IMR-90 (cell line): ENCODE results near the gene PDZD2. TPM values are rescaled to one million over a fixed set of nuclear protein-coding genes. Genes with fewer than 3 reads are reported as not detected.

Source experiments
- ATAC-seq: fragments of 200-7000 bp; cut with Tn5 transposase; 2 replicates; pipeline ENCODE4 v1.9.1; 2020; ENCODE audit warnings: low read depth, mild to moderate bottlenecking, moderate library complexity
- BruUV-seq: library from RNA; stranded (reverse); fragments of 400-500 nt; replicated peaks from 2 replicates; lab custom pipeline; 2021; lab: Mats Ljungman, UMichigan
- CTCF ChIA-PET: fragments of 300-600 bp; formaldehyde crosslinking; extraction: SDS; loops from one replicate; lab custom pipeline; 2021; ENCODE audit warnings: antibody characterized with exemption; lab: Yijun Ruan, JAX
- POLR2A ChIA-PET: fragments of 300-600 bp; sonication (Branson Sonifier 250); formaldehyde crosslinking; loops from one replicate; lab custom pipeline; 2022; ENCODE audit warnings: antibody characterized with exemption; ENCODE audit not compliant: unreplicated experiment; lab: Charles Lee
- DNase-seq: peaks from one replicate; pipeline ENCODE4 v3.0.0; 2013
- H2AFZ ChIP-seq: replicated peaks from 2 replicates; pipeline ENCODE3; 2013; ENCODE audit warnings: low read length, mild to moderate bottlenecking; ENCODE audit not compliant: poor library complexity
- H2AK5ac ChIP-seq: 2 replicates; pipeline ENCODE4 v1.6.1; 2013; ENCODE audit warnings: low read depth, low read length, inconsistent platforms
- H2AK9ac ChIP-seq: replicated peaks from 2 replicates; pipeline ENCODE3; 2013; ENCODE audit warnings: mild to moderate bottlenecking, low read depth, low read length, moderate library complexity; ENCODE audit not compliant: poor library complexity
- H2BK120ac ChIP-seq: 2 replicates; pipeline ENCODE4 v1.6.1; 2013; ENCODE audit warnings: low read depth, low read length, inconsistent platforms
- H2BK15ac ChIP-seq: 3 replicates; pipeline ENCODE4 v1.6.1; 2013; ENCODE audit warnings: low read depth, low read length, inconsistent platforms
- H2BK20ac ChIP-seq: 2 replicates; pipeline ENCODE4 v1.6.1; 2013; ENCODE audit warnings: low read depth, mild to moderate bottlenecking, inconsistent platforms, low read length, moderate library complexity
- H2BK5ac ChIP-seq: 2 replicates; pipeline ENCODE4 v1.6.1; 2013; ENCODE audit warnings: mild to moderate bottlenecking, low read depth, low read length, inconsistent platforms; ENCODE audit not compliant: poor library complexity, severe bottlenecking
- H3K14ac ChIP-seq: replicated peaks from 2 replicates; pipeline ENCODE4 v1.6.1; 2013; ENCODE audit warnings: low read depth, low read length, inconsistent platforms
- H3K18ac ChIP-seq: 2 replicates; pipeline ENCODE4 v1.6.1; 2013; ENCODE audit warnings: low read depth, low read length, control low read depth
- H3K23ac ChIP-seq: 2 replicates; pipeline ENCODE4 v1.6.1; 2013; ENCODE audit warnings: low read depth, low read length, inconsistent platforms
- H3K27ac ChIP-seq: 2 replicates; pipeline ENCODE4 v1.5.1; 2013; ENCODE audit warnings: mild to moderate bottlenecking, control low read depth, low read length; ENCODE audit not compliant: insufficient read depth
- H3K27me3 ChIP-seq: 2 replicates; pipeline ENCODE4 v1.6.1; 2013; ENCODE audit warnings: low read length; ENCODE audit not compliant: control insufficient read depth, insufficient read depth
- H3K36me3 ChIP-seq: 2 replicates; pipeline ENCODE4 v1.6.1; 2013; ENCODE audit warnings: low read length, mixed read lengths; ENCODE audit not compliant: control insufficient read depth, insufficient read depth
- H3K4ac ChIP-seq: 2 replicates; pipeline ENCODE4 v1.6.1; 2013; ENCODE audit warnings: low read depth, low read length, inconsistent platforms
- H3K4me1 ChIP-seq: 2 replicates; pipeline ENCODE4 v1.6.1; 2013; ENCODE audit warnings: low read length, mixed read lengths; ENCODE audit not compliant: control insufficient read depth, insufficient read depth
- H3K4me2 ChIP-seq: 2 replicates; pipeline ENCODE4 v1.6.1; 2013; ENCODE audit warnings: low read depth, mild to moderate bottlenecking, control low read depth, low read length, moderate library complexity
- H3K4me3 ChIP-seq: 2 replicates; pipeline ENCODE4 v1.5.1; 2013; ENCODE audit warnings: low read depth, mild to moderate bottlenecking, control low read depth, low read length, moderate library complexity; ENCODE audit not compliant: insufficient read depth
- H3K56ac ChIP-seq: 2 replicates; pipeline ENCODE4 v1.6.1; 2013; ENCODE audit warnings: low read length, inconsistent platforms; ENCODE audit not compliant: insufficient read depth; ENCODE audit errors: extremely low read depth
- H3K79me1 ChIP-seq, 2 experiments: 2 replicates each; pipeline ENCODE4 v1.6.1; 2013; ENCODE audit warnings: low read length in 2 of 2, inconsistent platforms in 1 of 2, low read depth in 1 of 2
- H3K9ac ChIP-seq: 2 replicates; pipeline ENCODE4 v1.6.1; 2013; ENCODE audit warnings: low read depth, low read length, control low read depth
- H3K9me1 ChIP-seq: 2 replicates; pipeline ENCODE4 v1.6.1; 2013; ENCODE audit warnings: low read length, inconsistent platforms; ENCODE audit not compliant: insufficient read depth
- H3K9me3 ChIP-seq: 2 replicates; pipeline ENCODE4 v1.6.1; 2013; ENCODE audit warnings: low read length; ENCODE audit not compliant: control insufficient read depth, insufficient read depth
- H4K20me1 ChIP-seq: 2 replicates; pipeline ENCODE4 v1.6.1; 2013; ENCODE audit warnings: low read length, inconsistent platforms; ENCODE audit not compliant: insufficient read depth
- H4K5ac ChIP-seq: 2 replicates; pipeline ENCODE4 v1.6.1; 2013; ENCODE audit warnings: mild to moderate bottlenecking, low read depth, low read length, control low read depth
- H4K8ac ChIP-seq, 2 experiments: 2 replicates each; pipeline ENCODE4 v1.6.1; 2013; ENCODE audit warnings: low read depth in 2 of 2, low read length in 2 of 2, control low read depth in 1 of 2, inconsistent platforms in 1 of 2
- H4K91ac ChIP-seq: 2 replicates; pipeline ENCODE4 v1.6.1; 2013; ENCODE audit warnings: low read depth, low read length, inconsistent platforms; ENCODE audit not compliant: insufficient read depth
- CEBPB ChIP-seq: IDR thresholded peaks from 2 replicates; pipeline ENCODE4 v1.6.1; 2012; ENCODE audit warnings: low read depth, low read length, improper control_type of control experiment
- FOS ChIP-seq: fragments of 150-350 bp; IDR thresholded peaks from 2 replicates; pipeline ENCODE4 v1.6.1; 2016; ENCODE audit warnings: low read depth, low read length
- NFE2L2 ChIP-seq: fragments of 150-350 bp; IDR thresholded peaks from 2 replicates; pipeline ENCODE4 v1.6.1; 2016; ENCODE audit warnings: low read depth, mild to moderate bottlenecking, low read length
- POLR2A ChIP-seq: IDR thresholded peaks from 2 replicates; pipeline ENCODE4 v1.6.1; 2012; ENCODE audit warnings: mild to moderate bottlenecking, low read depth, low read length
- RAD21 ChIP-seq: IDR thresholded peaks from 2 replicates; pipeline ENCODE4 v1.6.1; 2012; ENCODE audit warnings: low read length, improper control_type of control experiment
- RCOR1 ChIP-seq: IDR thresholded peaks from 2 replicates; pipeline ENCODE4 v1.6.1; 2012; ENCODE audit warnings: mild to moderate bottlenecking, low read length, improper control_type of control experiment; ENCODE audit not compliant: insufficient replicate concordance
- SMC3 ChIP-seq: fragments of 150-350 bp; IDR thresholded peaks from 2 replicates; pipeline ENCODE4 v1.6.1; 2016; ENCODE audit warnings: low read depth, mild to moderate bottlenecking, antibody characterized with exemption, low read length, moderate library complexity
- WGBS, 2 experiments: methylation state at CpG; one replicate each; pipeline versions ENCODE4 v1.1.5 to v1.1.7; 2013; ENCODE audit warnings: missing lambda C conversion rate in 2 of 2; ENCODE audit not compliant: insufficient read length in 1 of 2; ENCODE audit errors: extremely low coverage in 2 of 2; 5-methylcytosine and 5-hydroxymethylcytosine counted together
- dilution Hi-C: fragments of 300-500 bp; cut with HindIII; formaldehyde crosslinking; loops from one replicate; pipeline ENCODE4 v1.14.3; 2018; ENCODE audit warnings: low sequenced_read_pairs; ENCODE audit not compliant: unreplicated experiment
- in situ Hi-C: fragments of 300-500 bp; cut with MboI; formaldehyde crosslinking; loops from 3 replicates; pipeline ENCODE4 v1.14.3; 2019; ENCODE audit warnings: low sequenced_read_pairs, inconsistent platforms, mixed read lengths
- intact Hi-C: fragments of 100-400 bp; cut with micrococcal nuclease; formaldehyde crosslinking; loops from 2 replicates; pipeline ENCODE4 v1.10.0; 2022
- polyA plus RNA-seq, 3 experiments: library from polyadenylated mRNA; depleted of rRNA; stranded (reverse); fragments of >200 nt; gene quantifications; 2 replicates each; pipeline ENCODE4 v1.2.3, GENCODE V29; 2012; ENCODE audit warnings: low replicate concordance in 1 of 3
- total RNA-seq: library from RNA; depleted of rRNA; stranded (reverse); fragments of >200 nt; gene quantifications from 2 replicates; pipeline ENCODE4 v1.2.3, GENCODE V29; 2012
- TF ChIP-seq, protein P1 (sequence below): fragments of 150-350 bp; IDR thresholded peaks from 2 replicates; pipeline ENCODE4 v1.6.1; 2016; ENCODE audit warnings: low read depth, mild to moderate bottlenecking, low read length, moderate library complexity, borderline replicate concordance
- TF ChIP-seq, protein P2 (sequence below): fragments of 150-350 bp; IDR thresholded peaks from 2 replicates; pipeline ENCODE4 v1.6.1; 2017; ENCODE audit warnings: mild to moderate bottlenecking, antibody characterized with exemption, low read length, low read depth

The PDZD2 gene
- total and polyA plus RNA-seq, 2 of the 4 experiments (the other 2 are of a cell fraction) = under 0.01 to 0.02 TPM

DNA sequence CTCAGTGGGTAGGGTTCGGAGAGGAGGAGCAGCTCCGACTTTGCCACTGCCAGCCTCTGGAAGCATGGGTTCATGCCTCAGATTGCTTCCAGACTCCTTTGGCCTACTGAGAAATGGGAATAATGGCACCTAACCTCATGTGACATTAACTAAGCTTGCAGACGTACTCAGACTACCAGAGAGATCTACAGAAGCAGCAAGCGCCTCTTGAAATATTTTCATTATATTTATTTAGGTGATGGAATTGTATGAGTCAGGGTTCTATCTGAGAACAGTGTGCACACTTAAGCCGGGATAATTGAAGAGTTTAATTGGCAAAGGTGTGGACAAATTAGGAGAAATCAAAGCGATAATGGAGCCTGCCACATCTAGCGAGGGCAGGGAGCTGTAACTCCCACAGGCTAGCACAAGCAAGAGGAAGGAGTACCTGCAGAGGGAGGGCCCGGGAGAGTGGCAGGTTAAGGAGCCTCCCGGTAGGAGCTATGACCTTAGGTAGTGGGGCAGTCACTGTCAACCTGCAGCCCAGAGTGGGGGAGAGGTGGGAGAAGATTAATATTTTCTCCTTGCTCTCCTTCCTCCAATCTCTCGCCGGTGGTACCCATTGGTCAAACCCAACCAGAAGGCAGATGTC, 12.2 kb upstream of the PDZD2 start:
- Histone ChIP-seq H2BK120ac (no peak overlapping the region), H3K4me2 (no peak overlapping the region), H3K27ac (no peak overlapping the region), H4K91ac (no peak overlapping the region), H3K79me1 (no peaks in the 10 kb centered on the region), H2BK15ac (no peak overlapping the region), H2BK20ac (no peak overlapping the region), H2BK5ac (no peak overlapping the region), H4K20me1 (no peaks in the 10 kb centered on the region), H3K14ac (no peak overlapping the region), H3K9me1 (no peaks in the 10 kb centered on the region), H3K4me1 (no peaks in the 10 kb centered on the region), H3K4ac (no peak overlapping the region), H3K9ac (no peak overlapping the region), H3K9me3 (no peaks in the 10 kb centered on the region), H3K36me3 (no peaks in the 10 kb centered on the region), H3K27me3 (peaks cover 9% of the 10 kb centered on the region), H4K8ac (no peak overlapping the region), H3K56ac (no peak overlapping the region), H2AK5ac (no peak overlapping the region), H3K23ac (no peak overlapping the region), H3K4me3 (no peak overlapping the region), H3K18ac (no peak overlapping the region), H4K5ac (no peak overlapping the region), H2AK9ac (no peak overlapping the region), H2AFZ (no peak overlapping the region)
- TF ChIP-seq CEBPB = no peak
- TF ChIP-seq SMC3 = no peak
- TF ChIP-seq, protein P1, sequence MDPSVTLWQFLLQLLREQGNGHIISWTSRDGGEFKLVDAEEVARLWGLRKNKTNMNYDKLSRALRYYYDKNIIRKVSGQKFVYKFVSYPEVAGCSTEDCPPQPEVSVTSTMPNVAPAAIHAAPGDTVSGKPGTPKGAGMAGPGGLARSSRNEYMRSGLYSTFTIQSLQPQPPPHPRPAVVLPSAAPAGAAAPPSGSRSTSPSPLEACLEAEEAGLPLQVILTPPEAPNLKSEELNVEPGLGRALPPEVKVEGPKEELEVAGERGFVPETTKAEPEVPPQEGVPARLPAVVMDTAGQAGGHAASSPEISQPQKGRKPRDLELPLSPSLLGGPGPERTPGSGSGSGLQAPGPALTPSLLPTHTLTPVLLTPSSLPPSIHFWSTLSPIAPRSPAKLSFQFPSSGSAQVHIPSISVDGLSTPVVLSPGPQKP = no peak
- TF ChIP-seq FOS = no peak
- no peak for TF ChIP-seq NFE2L2
- TF ChIP-seq RCOR1 = no peak
- TF ChIP-seq RAD21 = no peak
- TF ChIP-seq, protein P2, sequence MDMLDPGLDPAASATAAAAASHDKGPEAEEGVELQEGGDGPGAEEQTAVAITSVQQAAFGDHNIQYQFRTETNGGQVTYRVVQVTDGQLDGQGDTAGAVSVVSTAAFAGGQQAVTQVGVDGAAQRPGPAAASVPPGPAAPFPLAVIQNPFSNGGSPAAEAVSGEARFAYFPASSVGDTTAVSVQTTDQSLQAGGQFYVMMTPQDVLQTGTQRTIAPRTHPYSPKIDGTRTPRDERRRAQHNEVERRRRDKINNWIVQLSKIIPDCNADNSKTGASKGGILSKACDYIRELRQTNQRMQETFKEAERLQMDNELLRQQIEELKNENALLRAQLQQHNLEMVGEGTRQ = no peak
- no peak for TF ChIP-seq POLR2A
- POLR2A ChIA-PET = no interaction called here
- ATAC-seq (no peak), DNase-seq (no peak)
- in situ Hi-C loops (no loop called here), intact Hi-C loops (no loop called here), dilution Hi-C loops (no loop called here)
- no TSS peak for BruUV-seq
- WGBS, 2 experiments = 43% methylated on average over 1 of the region's 11 CpGs; no CpG with 5 or more reads in 1 of the 2 experiments
- CTCF ChIA-PET = no interaction called here
